IMR-90 (cell line): ENCODE results near the gene GABRP. TPM values are rescaled to one million over a fixed set of nuclear protein-coding genes. Genes with fewer than 3 reads are reported as not detected.

Experiments used
- ATAC-seq: fragments of 200-7000 bp; cut with Tn5 transposase; 2 replicates; pipeline ENCODE4 v1.9.1; 2020; ENCODE audit warnings: low read depth, mild to moderate bottlenecking, moderate library complexity
- BruUV-seq: library from RNA; stranded (reverse); fragments of 400-500 nt; replicated peaks from 2 replicates; lab custom pipeline; 2021; lab: Mats Ljungman, UMichigan
- CTCF ChIA-PET: fragments of 300-600 bp; formaldehyde crosslinking; extraction: SDS; loops from one replicate; lab custom pipeline; 2021; ENCODE audit warnings: antibody characterized with exemption; lab: Yijun Ruan, JAX
- POLR2A ChIA-PET: fragments of 300-600 bp; sonication (Branson Sonifier 250); formaldehyde crosslinking; loops from one replicate; lab custom pipeline; 2022; ENCODE audit warnings: antibody characterized with exemption; ENCODE audit not compliant: unreplicated experiment; lab: Charles Lee
- DNase-seq: peaks from one replicate; pipeline ENCODE4 v3.0.0; 2013
- H2AFZ ChIP-seq: replicated peaks from 2 replicates; pipeline ENCODE3; 2013; ENCODE audit warnings: low read length, mild to moderate bottlenecking; ENCODE audit not compliant: poor library complexity
- H2AK5ac ChIP-seq: 2 replicates; pipeline ENCODE4 v1.6.1; 2013; ENCODE audit warnings: low read depth, low read length, inconsistent platforms
- H2AK9ac ChIP-seq: replicated peaks from 2 replicates; pipeline ENCODE3; 2013; ENCODE audit warnings: mild to moderate bottlenecking, low read depth, low read length, moderate library complexity; ENCODE audit not compliant: poor library complexity
- H2BK120ac ChIP-seq: 2 replicates; pipeline ENCODE4 v1.6.1; 2013; ENCODE audit warnings: low read depth, low read length, inconsistent platforms
- H2BK15ac ChIP-seq: 3 replicates; pipeline ENCODE4 v1.6.1; 2013; ENCODE audit warnings: low read depth, low read length, inconsistent platforms
- H2BK20ac ChIP-seq: 2 replicates; pipeline ENCODE4 v1.6.1; 2013; ENCODE audit warnings: low read depth, mild to moderate bottlenecking, inconsistent platforms, low read length, moderate library complexity
- H2BK5ac ChIP-seq: 2 replicates; pipeline ENCODE4 v1.6.1; 2013; ENCODE audit warnings: mild to moderate bottlenecking, low read depth, low read length, inconsistent platforms; ENCODE audit not compliant: poor library complexity, severe bottlenecking
- H3K14ac ChIP-seq: replicated peaks from 2 replicates; pipeline ENCODE4 v1.6.1; 2013; ENCODE audit warnings: low read depth, low read length, inconsistent platforms
- H3K18ac ChIP-seq: 2 replicates; pipeline ENCODE4 v1.6.1; 2013; ENCODE audit warnings: low read depth, low read length, control low read depth
- H3K23ac ChIP-seq: 2 replicates; pipeline ENCODE4 v1.6.1; 2013; ENCODE audit warnings: low read depth, low read length, inconsistent platforms
- H3K27ac ChIP-seq: 2 replicates; pipeline ENCODE4 v1.5.1; 2013; ENCODE audit warnings: mild to moderate bottlenecking, control low read depth, low read length; ENCODE audit not compliant: insufficient read depth
- H3K27me3 ChIP-seq: 2 replicates; pipeline ENCODE4 v1.6.1; 2013; ENCODE audit warnings: low read length; ENCODE audit not compliant: control insufficient read depth, insufficient read depth
- H3K36me3 ChIP-seq: 2 replicates; pipeline ENCODE4 v1.6.1; 2013; ENCODE audit warnings: low read length, mixed read lengths; ENCODE audit not compliant: control insufficient read depth, insufficient read depth
- H3K4ac ChIP-seq: 2 replicates; pipeline ENCODE4 v1.6.1; 2013; ENCODE audit warnings: low read depth, low read length, inconsistent platforms
- H3K4me1 ChIP-seq: 2 replicates; pipeline ENCODE4 v1.6.1; 2013; ENCODE audit warnings: low read length, mixed read lengths; ENCODE audit not compliant: control insufficient read depth, insufficient read depth
- H3K4me2 ChIP-seq: 2 replicates; pipeline ENCODE4 v1.6.1; 2013; ENCODE audit warnings: low read depth, mild to moderate bottlenecking, control low read depth, low read length, moderate library complexity
- H3K4me3 ChIP-seq: 2 replicates; pipeline ENCODE4 v1.5.1; 2013; ENCODE audit warnings: low read depth, mild to moderate bottlenecking, control low read depth, low read length, moderate library complexity; ENCODE audit not compliant: insufficient read depth
- H3K56ac ChIP-seq: 2 replicates; pipeline ENCODE4 v1.6.1; 2013; ENCODE audit warnings: low read length, inconsistent platforms; ENCODE audit not compliant: insufficient read depth; ENCODE audit errors: extremely low read depth
- H3K79me1 ChIP-seq, 2 experiments: 2 replicates each; pipeline ENCODE4 v1.6.1; 2013; ENCODE audit warnings: low read length in 2 of 2, inconsistent platforms in 1 of 2, low read depth in 1 of 2
- H3K9ac ChIP-seq: 2 replicates; pipeline ENCODE4 v1.6.1; 2013; ENCODE audit warnings: low read depth, low read length, control low read depth
- H3K9me1 ChIP-seq: 2 replicates; pipeline ENCODE4 v1.6.1; 2013; ENCODE audit warnings: low read length, inconsistent platforms; ENCODE audit not compliant: insufficient read depth
- H3K9me3 ChIP-seq: 2 replicates; pipeline ENCODE4 v1.6.1; 2013; ENCODE audit warnings: low read length; ENCODE audit not compliant: control insufficient read depth, insufficient read depth
- H4K20me1 ChIP-seq: 2 replicates; pipeline ENCODE4 v1.6.1; 2013; ENCODE audit warnings: low read length, inconsistent platforms; ENCODE audit not compliant: insufficient read depth
- H4K5ac ChIP-seq: 2 replicates; pipeline ENCODE4 v1.6.1; 2013; ENCODE audit warnings: mild to moderate bottlenecking, low read depth, low read length, control low read depth
- H4K8ac ChIP-seq, 2 experiments: 2 replicates each; pipeline ENCODE4 v1.6.1; 2013; ENCODE audit warnings: low read depth in 2 of 2, low read length in 2 of 2, control low read depth in 1 of 2, inconsistent platforms in 1 of 2
- H4K91ac ChIP-seq: 2 replicates; pipeline ENCODE4 v1.6.1; 2013; ENCODE audit warnings: low read depth, low read length, inconsistent platforms; ENCODE audit not compliant: insufficient read depth
- BHLHE40 ChIP-seq: fragments of 150-350 bp; IDR thresholded peaks from 2 replicates; pipeline ENCODE4 v1.6.1; 2016; ENCODE audit warnings: mild to moderate bottlenecking, low read depth, low read length
- CEBPB ChIP-seq: IDR thresholded peaks from 2 replicates; pipeline ENCODE4 v1.6.1; 2012; ENCODE audit warnings: low read depth, low read length, improper control_type of control experiment
- CHD1 ChIP-seq: IDR thresholded peaks from 2 replicates; pipeline ENCODE4 v1.6.1; 2012; ENCODE audit warnings: low read depth, low read length, improper control_type of control experiment
- CTCF ChIP-seq: conservative IDR thresholded peaks from 2 replicates; pipeline ENCODE4 v1.5.1; 2012; ENCODE audit warnings: mild to moderate bottlenecking, low read depth, low read length, improper control_type of control experiment
- FOS ChIP-seq: fragments of 150-350 bp; IDR thresholded peaks from 2 replicates; pipeline ENCODE4 v1.6.1; 2016; ENCODE audit warnings: low read depth, low read length
- MAFK ChIP-seq: IDR thresholded peaks from 2 replicates; pipeline ENCODE4 v1.6.1; 2012; ENCODE audit warnings: low read depth, low read length, improper control_type of control experiment
- MAZ ChIP-seq: IDR thresholded peaks from 2 replicates; pipeline ENCODE4 v1.6.1; 2012; ENCODE audit warnings: low read depth, mild to moderate bottlenecking, low read length, improper control_type of control experiment, moderate library complexity, borderline replicate concordance
- MXI1 ChIP-seq: IDR thresholded peaks from 2 replicates; pipeline ENCODE4 v1.6.1; 2012; ENCODE audit warnings: low read depth, mild to moderate bottlenecking, low read length, moderate library complexity, borderline replicate concordance
- NFE2L2 ChIP-seq: fragments of 150-350 bp; IDR thresholded peaks from 2 replicates; pipeline ENCODE4 v1.6.1; 2016; ENCODE audit warnings: low read depth, mild to moderate bottlenecking, low read length
- POLR2A ChIP-seq: IDR thresholded peaks from 2 replicates; pipeline ENCODE4 v1.6.1; 2012; ENCODE audit warnings: mild to moderate bottlenecking, low read depth, low read length
- RCOR1 ChIP-seq: IDR thresholded peaks from 2 replicates; pipeline ENCODE4 v1.6.1; 2012; ENCODE audit warnings: mild to moderate bottlenecking, low read length, improper control_type of control experiment; ENCODE audit not compliant: insufficient replicate concordance
- RFX5 ChIP-seq: IDR thresholded peaks from 2 replicates; pipeline ENCODE4 v1.8.0; 2012; ENCODE audit warnings: low read depth, mild to moderate bottlenecking, low read length, moderate library complexity
- SMC3 ChIP-seq: fragments of 150-350 bp; IDR thresholded peaks from 2 replicates; pipeline ENCODE4 v1.6.1; 2016; ENCODE audit warnings: low read depth, mild to moderate bottlenecking, antibody characterized with exemption, low read length, moderate library complexity
- WGBS, 2 experiments: methylation state at CpG; one replicate each; pipeline versions ENCODE4 v1.1.5 to v1.1.7; 2013; ENCODE audit warnings: missing lambda C conversion rate in 2 of 2; ENCODE audit not compliant: insufficient read length in 1 of 2; ENCODE audit errors: extremely low coverage in 2 of 2; 5-methylcytosine and 5-hydroxymethylcytosine counted together
- dilution Hi-C: fragments of 300-500 bp; cut with HindIII; formaldehyde crosslinking; loops from one replicate; pipeline ENCODE4 v1.14.3; 2018; ENCODE audit warnings: low sequenced_read_pairs; ENCODE audit not compliant: unreplicated experiment
- in situ Hi-C: fragments of 300-500 bp; cut with MboI; formaldehyde crosslinking; loops from 3 replicates; pipeline ENCODE4 v1.14.3; 2019; ENCODE audit warnings: low sequenced_read_pairs, inconsistent platforms, mixed read lengths
- intact Hi-C: fragments of 100-400 bp; cut with micrococcal nuclease; formaldehyde crosslinking; loops from 2 replicates; pipeline ENCODE4 v1.10.0; 2022
- polyA plus RNA-seq, 3 experiments: library from polyadenylated mRNA; depleted of rRNA; stranded (reverse); fragments of >200 nt; gene quantifications; 2 replicates each; pipeline ENCODE4 v1.2.3, GENCODE V29; 2012; ENCODE audit warnings: low replicate concordance in 1 of 3
- total RNA-seq: library from RNA; depleted of rRNA; stranded (reverse); fragments of >200 nt; gene quantifications from 2 replicates; pipeline ENCODE4 v1.2.3, GENCODE V29; 2012
- TF ChIP-seq, protein P1 (sequence below): fragments of 150-350 bp; IDR thresholded peaks from 2 replicates; pipeline ENCODE4 v1.6.1; 2017; ENCODE audit warnings: mild to moderate bottlenecking, antibody characterized with exemption, low read length, low read depth
- TF ChIP-seq, protein P2 (sequence below): fragments of 150-350 bp; IDR thresholded peaks from 2 replicates; pipeline ENCODE4 v1.6.1; 2016; ENCODE audit warnings: low read depth, mild to moderate bottlenecking, low read length, moderate library complexity, borderline replicate concordance

GABRP gene
- total and polyA plus RNA-seq, 2 of the 4 experiments (the other 2 are of a cell fraction), result not detected

DNA sequence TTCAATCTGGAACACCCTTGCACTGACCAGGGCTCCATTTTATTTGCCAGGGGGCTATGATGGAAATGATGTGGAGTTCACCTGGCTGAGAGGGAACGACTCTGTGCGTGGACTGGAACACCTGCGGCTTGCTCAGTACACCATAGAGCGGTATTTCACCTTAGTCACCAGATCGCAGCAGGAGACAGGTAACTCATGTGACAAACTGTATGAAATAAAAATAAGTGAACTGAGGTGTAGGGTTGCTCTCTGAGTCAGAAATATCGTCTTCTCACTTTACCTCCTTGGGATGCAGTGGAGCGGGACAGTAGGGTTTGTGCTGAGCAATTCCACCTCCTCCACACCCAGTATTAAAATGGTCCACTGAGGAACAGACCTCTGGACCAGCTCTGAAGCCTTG, 22.1 kb downstream of the GABRP start:
- no peak overlapping the region for H3K9ac ChIP-seq
- no CpG with 5 or more reads among the region's 7 CpGs for WGBS, 2 experiments
- no peak overlapping the region for H2BK20ac ChIP-seq
- H3K79me1 ChIP-seq, result no peaks in the 10 kb centered on the region
- H3K14ac ChIP-seq, result no peak overlapping the region
- BruUV-seq, result no TSS peak
- H4K91ac ChIP-seq, result no peak overlapping the region
- H2BK15ac ChIP-seq, result no peak overlapping the region
- H4K5ac ChIP-seq, result no peak overlapping the region
- intact Hi-C loops, result loop anchor here (5.0 kb wide), 1 partner anchor 182 kb away; no protein-coding TSS in a partner anchor
- no peak overlapping the region for H3K18ac ChIP-seq
- H4K8ac ChIP-seq, result no peak overlapping the region
- no peak overlapping the region for H3K27ac ChIP-seq
- H3K4me1 ChIP-seq, result no peaks in the 10 kb centered on the region
- CTCF ChIA-PET, result no interaction called here
- no peaks in the 10 kb centered on the region for H3K9me3 ChIP-seq
- DNase-seq (no peak), ATAC-seq (no peak)
- H2AK5ac ChIP-seq, result no peak overlapping the region
- H2AFZ ChIP-seq, result no peak overlapping the region
- no peak overlapping the region for H3K4ac ChIP-seq
- peaks cover 11% of the 10 kb centered on the region for H3K27me3 ChIP-seq
- POLR2A ChIA-PET, result no interaction called here
- H3K56ac ChIP-seq, result no peak overlapping the region
- no peaks in the 10 kb centered on the region for H3K9me1 ChIP-seq
- TF ChIP-seq SMC3, result no peak
- TF ChIP-seq, protein P1, sequence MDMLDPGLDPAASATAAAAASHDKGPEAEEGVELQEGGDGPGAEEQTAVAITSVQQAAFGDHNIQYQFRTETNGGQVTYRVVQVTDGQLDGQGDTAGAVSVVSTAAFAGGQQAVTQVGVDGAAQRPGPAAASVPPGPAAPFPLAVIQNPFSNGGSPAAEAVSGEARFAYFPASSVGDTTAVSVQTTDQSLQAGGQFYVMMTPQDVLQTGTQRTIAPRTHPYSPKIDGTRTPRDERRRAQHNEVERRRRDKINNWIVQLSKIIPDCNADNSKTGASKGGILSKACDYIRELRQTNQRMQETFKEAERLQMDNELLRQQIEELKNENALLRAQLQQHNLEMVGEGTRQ, result no peak
- TF ChIP-seq NFE2L2, result no peak
- no peak for TF ChIP-seq RFX5
- no peak for TF ChIP-seq FOS
- no peak for TF ChIP-seq CTCF
- TF ChIP-seq MXI1, result no peak
- TF ChIP-seq MAFK, result no peak
- TF ChIP-seq CHD1, result no peak
- no peak for TF ChIP-seq BHLHE40
- TF ChIP-seq CEBPB, result no peak
- no peak for TF ChIP-seq MAZ
- TF ChIP-seq POLR2A, result no peak
- TF ChIP-seq, protein P2, sequence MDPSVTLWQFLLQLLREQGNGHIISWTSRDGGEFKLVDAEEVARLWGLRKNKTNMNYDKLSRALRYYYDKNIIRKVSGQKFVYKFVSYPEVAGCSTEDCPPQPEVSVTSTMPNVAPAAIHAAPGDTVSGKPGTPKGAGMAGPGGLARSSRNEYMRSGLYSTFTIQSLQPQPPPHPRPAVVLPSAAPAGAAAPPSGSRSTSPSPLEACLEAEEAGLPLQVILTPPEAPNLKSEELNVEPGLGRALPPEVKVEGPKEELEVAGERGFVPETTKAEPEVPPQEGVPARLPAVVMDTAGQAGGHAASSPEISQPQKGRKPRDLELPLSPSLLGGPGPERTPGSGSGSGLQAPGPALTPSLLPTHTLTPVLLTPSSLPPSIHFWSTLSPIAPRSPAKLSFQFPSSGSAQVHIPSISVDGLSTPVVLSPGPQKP, result no peak
- TF ChIP-seq RCOR1, result no peak
- no peak overlapping the region for H2AK9ac ChIP-seq
- dilution Hi-C loops, result no loop called here
- H3K4me2 ChIP-seq, result no peak overlapping the region
- no peak overlapping the region for H3K23ac ChIP-seq
- H2BK5ac ChIP-seq, result no peak overlapping the region
- no peak overlapping the region for H2BK120ac ChIP-seq
- no peaks in the 10 kb centered on the region for H3K36me3 ChIP-seq
- H4K20me1 ChIP-seq, result no peaks in the 10 kb centered on the region; the same call in 1 of the 2 replicates
- in situ Hi-C loops, result loop anchor here (25.0 kb wide), 1 partner anchor 357 kb away; no protein-coding TSS in a partner anchor
- no peak overlapping the region for H3K4me3 ChIP-seq
